ENCODE data around the gene SSRP1. TPM values are rescaled to one million over a fixed set of nuclear protein-coding genes. Genes with fewer than 3 reads are reported as not detected.
A peak's percentile ranks its signal among the peaks of the same experiment; 100 is the strongest.

SSRP1 gene
- total and polyA plus RNA-seq, 9 of the 15 experiments (the other 6 are each of a cell fraction or from before 2014, with no cell fraction given): 91.1 to 416 (median 245) TPM

- no peak for ATAC-seq
- Histone ChIP-seq H2AFZ (ENCODE audit: low read depth, low read length) (no peak overlapping the region), H3K4me1 (replicated peaks in 1 of 2; ENCODE audit: control insufficient read depth in 2 of 2, insufficient read depth in 2 of 2, low read length in 2 of 2) (peaks cover 47 to 60% of the 10 kb centered on the region in 2 experiments), H3K27ac (ENCODE audit: extremely low read depth, low read depth, low read length) (peak overlapping the region; percentile 49; the same call in 1 of the 3 replicates), H3K4me2 (ENCODE audit: insufficient read depth, low read length) (peak overlapping the region; percentile 78), H3K79me2 (ENCODE audit: control insufficient read depth, insufficient read depth, low read length) (peaks cover 39% of the 10 kb centered on the region), H3K27me3 (ENCODE audit: control insufficient read depth in 2 of 2, insufficient read depth in 2 of 2, low read length in 2 of 2) (no peaks in the 10 kb centered on the region), H3K9me3 (replicated peaks; ENCODE audit: control insufficient read depth, insufficient read depth, low read depth, low read length) (no peaks in the 10 kb centered on the region), H3K9ac (ENCODE audit: insufficient read depth in 1 of 2, low read depth in 2 of 2, low read length in 2 of 2) (peak overlapping the region; percentile 72 to 96), H4K20me1 (replicated peaks; ENCODE audit: control insufficient read depth, insufficient read depth, low read length) (peaks cover 7% of the 10 kb centered on the region), H3K9me1 (ENCODE audit: control insufficient read depth, insufficient read depth, low read length) (peaks cover 7% of the 10 kb centered on the region), H3K36me3 (ENCODE audit: control insufficient read depth, insufficient read depth, low read length) (peaks cover 56% of the 10 kb centered on the region), H3K4me3 (peak overlapping the region; percentile 60)
- 39% methylated on average over 3 of the region's 3 CpGs for WGBS (ENCODE audit: insufficient coverage, low coverage, missing lambda C conversion rate)
- BruUV-seq (replicated peaks): no TSS peak
- peak in 2 of 4 experiments; percentile 27 to 30 for DNase-seq (ENCODE audit: extremely low read depth in 1 of 4, low spot score in 3 of 4)
- CTCF ChIA-PET (ENCODE audit: low intra/inter-chr PET ratio): no interaction called here
- intact Hi-C loops (cut with micrococcal nuclease) (no loop called here), in situ Hi-C loops (cut with MboI) (no loop called here)
- POLR2A ChIA-PET: interaction anchor here (1.9 to 6.3 kb wide), 2 partner anchors 10 to 11 kb away, joined by 9 to 68 read pairs; no protein-coding TSS in a partner anchor
- no peak for FAIRE-seq
- TF ChIP-seq CTCF (IDR thresholded peaks at IDR 0.05 in 2 of 3, conservative IDR thresholded peaks at IDR 0.05 in 1 of 3; ENCODE audit: insufficient read depth in 2 of 3, low read depth in 1 of 3, low read length in 3 of 3) (0 out of 6 replicates have a peak, but pooled peaks of 1 of the 3 experiments have one; percentile 6), EP300 (IDR thresholded peaks at IDR 0.05; ENCODE audit: low read length) (no peak), JUN (IDR thresholded peaks at IDR 0.05; ENCODE audit: borderline replicate concordance, low read depth, low read length) (no peak), JUN (CRISPR knock-in tag; IDR thresholded peaks at IDR 0.05; ENCODE audit: borderline replicate concordance) (0 out of 2 replicates have a peak, but pooled peaks have one; percentile 18), CTBP1 (IDR thresholded peaks at IDR 0.05; ENCODE audit: borderline replicate concordance) (no peak), ZNF395 (CRISPR knock-in tag; IDR thresholded peaks at IDR 0.05) (no peak), NRF1 (conservative IDR thresholded peaks at IDR 0.05 in 1 of 2, IDR thresholded peaks at IDR 0.05 in 1 of 2) (no peak), NFIC (IDR thresholded peaks at IDR 0.05) (peak; percentile 67; the same call in 1 of the 2 replicates), RBM17 (IDR thresholded peaks at IDR 0.05; ENCODE audit: borderline replicate concordance, low read depth, low read length) (no peak), NCOA4 (IDR thresholded peaks at IDR 0.05; ENCODE audit: partially characterized antibody) (no peak), JUNB (CRISPR knock-in tag; conservative IDR thresholded peaks at IDR 0.05) (no peak), TCF7L2 (IDR thresholded peaks at IDR 0.05; ENCODE audit: low read depth, low read length) (no peak), HCFC1 (IDR thresholded peaks at IDR 0.05; ENCODE audit: low read depth, low read length) (no peak), TFAP4 (CRISPR knock-in tag; IDR thresholded peaks at IDR 0.05; ENCODE audit: borderline replicate concordance) (0 out of 2 replicates have a peak, but pooled peaks have one; percentile 30)
These were observed 12.4 kb downstream of the SSRP1 start for GRCh38 chr11:57323167-57323854.

All from K562 (cell line).